GM12873 (cell line): ENCODE measurements around the gene UCK1.

Source experiments
- CTCF ChIP-seq: IDR thresholded peaks from 2 replicates; pipeline ENCODE4 v1.5.1; 2012; ENCODE audit warnings: low read depth, mild to moderate bottlenecking, moderate library complexity, low read length, control low read depth; ENCODE audit not compliant: insufficient read depth; ENCODE audit errors: missing control alignments

The UCK1 gene

GRCh38 chr9:131559421-131560000, 28.4 kb upstream of the UCK1 start:
- TF ChIP-seq CTCF: no peak

GRCh38 chr9:131557855-131558548, 26.9 kb upstream of the UCK1 start:
- no peak for TF ChIP-seq CTCF

- TF ChIP-seq CTCF: no peak
Observed at GRCh38 chr9:131555841-131556673, 25.0 kb upstream of the UCK1 start.

GRCh38 chr9:131554843-131555351, 23.8 kb upstream of the UCK1 start:
- TF ChIP-seq CTCF: no peak

GRCh38 chr9:131554087-131554842, 23.2 kb upstream of the UCK1 start:
- no peak for TF ChIP-seq CTCF

- TF ChIP-seq CTCF: no peak
Observed at GRCh38 chr9:131552030-131552429, 21.0 kb upstream of the UCK1 start.
